GM12872 (cell line): ENCODE data around the gene COL4A3.

ENCODE experiments used
- TF ChIP-seq, protein P1 (sequence below): IDR thresholded peaks from 3 replicates; pipeline ENCODE4 v1.5.1; 2011; ENCODE audit warnings: low read depth, mild to moderate bottlenecking, low read length, moderate library complexity; ENCODE audit not compliant: insufficient read depth

Gene COL4A3

DNA sequence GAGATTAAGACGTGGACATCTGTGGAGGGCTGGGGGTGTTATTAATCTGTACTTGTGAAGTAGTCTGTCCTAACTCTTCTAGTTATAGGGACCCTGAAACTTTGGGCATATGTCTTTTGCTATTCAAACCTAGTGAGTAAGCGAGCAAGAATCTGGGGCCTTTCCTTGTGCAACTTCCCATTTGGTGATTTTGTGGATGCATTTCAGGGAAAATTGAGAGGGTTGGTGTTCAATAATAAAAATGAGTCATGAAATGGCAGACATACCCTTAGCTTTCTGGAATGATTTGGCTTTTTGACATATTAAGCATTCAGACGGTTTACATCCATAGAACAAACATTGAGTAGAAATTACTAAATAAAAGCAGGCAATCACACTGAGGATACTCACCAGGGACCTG lies 17.4 kb upstream of the COL4A3 start:
- TF ChIP-seq, protein P1, sequence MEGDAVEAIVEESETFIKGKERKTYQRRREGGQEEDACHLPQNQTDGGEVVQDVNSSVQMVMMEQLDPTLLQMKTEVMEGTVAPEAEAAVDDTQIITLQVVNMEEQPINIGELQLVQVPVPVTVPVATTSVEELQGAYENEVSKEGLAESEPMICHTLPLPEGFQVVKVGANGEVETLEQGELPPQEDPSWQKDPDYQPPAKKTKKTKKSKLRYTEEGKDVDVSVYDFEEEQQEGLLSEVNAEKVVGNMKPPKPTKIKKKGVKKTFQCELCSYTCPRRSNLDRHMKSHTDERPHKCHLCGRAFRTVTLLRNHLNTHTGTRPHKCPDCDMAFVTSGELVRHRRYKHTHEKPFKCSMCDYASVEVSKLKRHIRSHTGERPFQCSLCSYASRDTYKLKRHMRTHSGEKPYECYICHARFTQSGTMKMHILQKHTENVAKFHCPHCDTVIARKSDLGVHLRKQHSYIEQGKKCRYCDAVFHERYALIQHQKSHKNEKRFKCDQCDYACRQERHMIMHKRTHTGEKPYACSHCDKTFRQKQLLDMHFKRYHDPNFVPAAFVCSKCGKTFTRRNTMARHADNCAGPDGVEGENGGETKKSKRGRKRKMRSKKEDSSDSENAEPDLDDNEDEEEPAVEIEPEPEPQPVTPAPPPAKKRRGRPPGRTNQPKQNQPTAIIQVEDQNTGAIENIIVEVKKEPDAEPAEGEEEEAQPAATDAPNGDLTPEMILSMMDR = no peak

DNA sequence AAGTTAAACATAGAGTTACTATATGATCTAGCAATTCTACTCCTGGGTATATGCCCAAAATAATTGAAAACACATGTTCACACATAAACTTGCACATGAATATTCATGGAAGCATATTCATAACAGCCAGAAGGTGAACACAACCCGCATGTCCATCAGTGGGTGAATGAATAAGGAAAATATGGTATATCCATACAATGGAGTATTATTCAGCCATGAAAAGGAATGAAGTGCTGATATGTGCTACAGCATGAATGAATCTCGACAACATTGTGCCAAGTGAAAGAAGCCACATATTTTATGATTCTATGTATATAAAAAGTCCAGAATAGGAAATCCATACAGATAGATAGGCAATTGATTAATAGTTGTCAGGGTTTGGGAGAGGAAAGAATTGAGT lies 16.3 kb upstream of the COL4A3 start:
- TF ChIP-seq, protein P1 = no peak

DNA sequence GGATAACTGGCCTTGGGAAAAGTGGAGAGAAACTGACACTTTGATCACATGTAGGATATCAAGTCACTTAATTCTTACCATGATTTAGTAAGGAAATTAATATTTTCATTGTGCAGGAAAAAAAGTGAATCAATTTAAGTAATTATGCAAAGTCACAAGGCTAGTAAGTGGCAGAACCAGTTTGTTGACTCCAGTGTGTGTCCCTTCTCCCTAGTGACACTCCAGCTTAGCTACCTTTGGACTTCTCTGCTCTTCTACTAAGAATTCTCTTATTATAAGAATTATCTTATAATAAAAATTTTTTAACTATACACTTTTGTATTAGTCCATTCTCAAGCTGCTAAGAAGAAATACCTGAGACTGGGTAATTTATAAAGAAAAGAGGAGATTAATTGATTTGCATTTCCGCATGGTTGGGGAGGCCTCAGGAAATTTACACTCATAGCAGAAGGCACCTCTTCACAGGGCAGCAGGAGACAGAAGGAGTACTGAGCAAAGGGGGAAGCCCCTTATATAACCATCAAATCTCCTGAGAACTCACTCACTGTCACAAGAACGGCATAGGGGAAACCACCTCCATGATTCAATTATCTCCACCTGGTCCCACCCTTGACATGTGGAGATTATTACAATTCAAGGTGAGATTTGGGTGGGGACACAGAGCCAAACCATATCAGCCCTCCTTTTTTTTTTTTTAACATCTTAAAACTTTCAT lies 14.0 kb upstream of the COL4A3 start:
- TF ChIP-seq, protein P1 = no peak

DNA sequence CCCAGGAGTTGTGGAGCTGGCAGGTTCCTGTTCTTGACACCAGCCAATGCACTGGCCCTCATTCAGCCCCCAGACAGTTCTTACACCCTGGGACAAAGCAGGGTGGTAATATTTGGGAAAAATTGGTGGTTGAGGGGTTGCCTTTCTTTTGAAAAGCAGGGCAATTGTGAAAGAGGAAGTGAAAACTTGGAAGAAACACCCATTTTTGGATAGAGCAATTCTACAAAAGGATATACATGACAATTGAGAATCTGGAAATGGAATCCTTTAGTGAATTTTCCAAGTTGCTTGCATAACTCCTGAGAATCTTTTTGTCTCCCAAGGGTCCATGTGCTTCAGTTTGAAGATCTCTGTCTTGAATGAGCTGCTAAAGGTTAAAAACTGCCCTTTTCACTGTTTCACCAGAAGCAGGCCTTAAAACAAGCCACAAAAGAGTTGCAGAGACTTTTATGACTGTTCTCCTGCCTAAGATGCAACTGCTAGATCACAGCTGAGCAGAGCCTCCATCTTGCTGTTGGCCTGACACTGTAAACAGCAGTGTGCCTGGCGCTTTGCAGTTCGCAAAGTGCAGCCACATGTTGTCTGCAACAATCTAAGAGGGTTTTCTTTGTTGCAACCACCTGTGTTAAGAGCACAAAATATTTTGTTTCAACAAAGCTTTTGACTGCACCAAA lies 12.2 kb upstream of the COL4A3 start:
- TF ChIP-seq, protein P1 = no peak

DNA sequence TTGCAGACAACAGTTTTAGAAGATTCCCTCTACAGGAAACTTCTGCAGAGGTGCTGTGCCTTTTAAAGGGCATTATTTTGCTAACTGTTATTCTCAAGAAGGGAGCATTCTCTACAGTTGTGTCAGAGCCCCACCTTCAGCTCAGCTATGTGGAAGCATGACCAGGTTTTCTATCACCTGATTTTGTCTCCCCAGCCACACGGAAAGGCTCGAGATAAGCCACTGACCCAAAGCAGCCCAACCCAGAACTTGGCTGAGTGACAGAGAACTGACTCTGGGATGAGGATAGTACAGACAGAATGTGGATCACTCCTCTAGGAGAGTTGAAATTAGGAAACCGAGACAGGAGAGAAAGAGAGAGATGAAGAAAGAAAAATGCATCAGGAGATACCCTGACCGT lies 11.1 kb upstream of the COL4A3 start:
- TF ChIP-seq, protein P1 = no peak

DNA sequence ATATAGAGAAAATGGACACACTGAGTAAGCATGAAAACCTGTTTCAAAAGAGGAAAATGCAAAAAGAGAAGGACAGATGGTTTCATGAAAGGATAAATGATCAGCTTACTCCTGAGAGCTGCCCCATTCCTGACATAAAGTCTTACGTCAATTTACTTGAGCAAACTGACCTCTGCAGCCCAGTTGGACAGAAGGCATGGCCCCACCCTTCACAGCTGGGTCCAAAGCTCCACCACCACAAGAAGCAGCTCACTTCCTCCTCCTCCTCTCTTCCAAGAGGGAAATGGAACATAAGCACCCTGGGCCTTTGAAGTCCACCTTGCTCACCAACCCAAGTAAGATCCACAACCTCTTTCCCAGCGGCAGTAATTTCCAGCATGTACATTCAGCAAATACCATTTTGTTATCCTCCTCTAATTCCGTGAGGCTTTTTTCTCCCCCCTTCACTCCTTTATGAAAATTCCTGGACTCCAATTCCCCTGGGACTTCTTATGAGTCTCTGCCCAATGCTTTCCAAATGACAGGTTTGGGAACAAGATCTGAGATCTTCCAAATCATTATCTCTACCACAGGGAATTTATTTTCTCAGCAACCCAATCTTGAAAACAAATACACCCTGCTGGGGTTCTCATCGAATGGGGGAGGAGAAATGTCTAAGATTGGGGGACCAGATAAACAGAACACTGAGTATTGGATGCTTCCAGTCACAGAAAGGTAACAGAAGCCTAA lies 10.5 kb upstream of the COL4A3 start:
- TF ChIP-seq, protein P1 = no peak

DNA sequence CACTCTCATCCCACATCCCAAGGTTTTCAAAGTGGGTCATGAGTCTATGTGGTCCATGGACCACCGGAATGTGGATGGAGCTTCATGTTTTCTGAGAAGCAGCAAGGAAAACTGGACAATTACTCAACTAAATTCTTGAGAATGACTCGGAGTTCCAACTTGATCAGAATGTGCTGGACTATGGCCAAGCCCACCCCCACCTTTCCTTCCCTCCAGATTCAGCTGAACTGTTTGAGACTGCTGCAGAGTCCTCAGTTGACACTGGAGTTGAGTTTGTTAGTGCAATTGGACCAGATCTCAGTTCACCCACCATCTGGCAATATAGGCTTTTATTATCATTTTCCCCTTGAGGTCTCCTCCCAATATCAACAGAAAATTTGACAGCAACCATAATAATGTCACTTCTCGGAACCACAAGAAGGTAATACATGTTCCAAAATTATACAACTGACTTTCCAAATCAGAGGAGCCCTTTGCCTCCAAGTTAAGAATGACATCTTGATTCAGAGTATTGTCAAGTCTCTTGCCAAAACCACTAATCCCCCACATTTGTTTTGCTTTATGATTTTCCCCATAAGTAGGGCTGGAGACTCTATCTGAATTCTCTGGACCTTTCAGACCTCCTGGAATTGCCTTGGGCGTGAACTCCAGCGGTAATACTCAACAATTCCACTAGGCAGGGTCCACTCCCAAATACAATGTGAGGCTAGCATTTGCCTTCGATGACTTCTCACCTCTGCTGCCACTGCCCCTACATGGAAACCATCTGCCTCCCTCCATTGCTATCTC lies 9.2 kb upstream of the COL4A3 start:
- TF ChIP-seq, protein P1 = no peak
